CD4-positive, alpha-beta T cell treated with Interleukin-15 for 1 hour (primary cell): ENCODE data around the gene TRPV3.
"Not testable (repeated sequence)": the region's sequence is repeated elsewhere in the genome, so short reads cannot be mapped to it uniquely, and the experiment has no call there.

ENCODE experiments used
- DNase-seq: peaks from one replicate; pipeline ENCODE4 v3.0.0-alpha.2; 2020

Gene TRPV3

GRCh38 chr17:3469529-3469928, 88.1 kb downstream of the TRPV3 start:
- no peak for DNase-seq

DNA sequence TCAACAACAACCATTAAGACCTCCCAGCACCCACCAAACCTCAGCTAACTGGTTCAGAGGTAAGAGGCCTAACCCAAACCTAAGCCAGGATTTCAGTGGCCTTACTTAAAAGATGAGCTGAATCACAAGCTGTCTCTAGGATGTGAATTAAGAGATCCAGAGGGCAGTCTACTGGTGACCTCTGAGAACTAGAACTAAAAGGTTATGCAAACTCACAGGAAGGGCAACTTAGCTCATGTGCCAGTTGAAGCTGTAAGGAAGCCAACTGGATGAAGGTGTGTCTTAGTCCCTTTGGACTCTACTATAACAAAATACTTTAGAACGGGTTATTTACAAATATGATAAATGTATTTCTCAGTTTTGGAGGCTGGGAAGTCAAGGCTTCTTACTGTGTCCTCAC, 91.3 kb downstream of the TRPV3 start:
- not testable (repeated sequence) for DNase-seq
